HEK293 (cell line): Measurements from ENCODE around the gene RBFOX1.

ENCODE experiments used
- CTCF ChIP-seq: fragments of 450-650 bp; formaldehyde crosslinking; IDR thresholded peaks from 2 replicates; pipeline ENCODE4 v1.5.1; 2016; ENCODE audit warnings: missing biosample characterization, missing genetic modification characterization
- GLI2 ChIP-seq: fragments of 450-650 bp; formaldehyde crosslinking; IDR thresholded peaks from 2 replicates; pipeline ENCODE4; 2017; ENCODE audit warnings: missing biosample characterization, missing genetic modification characterization, low read depth, borderline replicate concordance
- MEIS1 ChIP-seq: sonication (generic); formaldehyde crosslinking; IDR thresholded peaks from 2 replicates; pipeline ENCODE4 v1.8.1; 2022; ENCODE audit warnings: missing genetic modification reagents, mild to moderate bottlenecking, borderline replicate concordance
- YY1 ChIP-seq: fragments of 450-650 bp; formaldehyde crosslinking; IDR thresholded peaks from 2 replicates; pipeline ENCODE4 v1.5.1; 2018; ENCODE audit warnings: missing biosample characterization, missing genetic modification characterization
- ZNF324 ChIP-seq: fragments of 450-650 bp; formaldehyde crosslinking; IDR thresholded peaks from 2 replicates; pipeline ENCODE4 v1.5.1; 2016; ENCODE audit warnings: missing biosample characterization, missing genetic modification characterization
- ZNF362 ChIP-seq: fragments of 450-650 bp; formaldehyde crosslinking; IDR thresholded peaks from 2 replicates; pipeline ENCODE4 v1.5.1; 2016; ENCODE audit warnings: missing biosample characterization, missing genetic modification characterization
- ZNF830 ChIP-seq: fragments of 450-650 bp; IDR thresholded peaks from 2 replicates; pipeline ENCODE4 v1.5.0; 2018; ENCODE audit warnings: missing biosample characterization, missing genetic modification characterization, low read depth, mild to moderate bottlenecking, moderate library complexity
- ZSCAN23 ChIP-seq: fragments of 450-650 bp; formaldehyde crosslinking; IDR thresholded peaks from 2 replicates; pipeline ENCODE4 v1.5.1; 2016; ENCODE audit warnings: missing biosample characterization, missing genetic modification characterization

- TF ChIP-seq ZSCAN23 (no peak), GLI2 (no peak), CTCF (tag by site-specific recombination) (no peak), MEIS1 (CRISPR knock-in tag) (no peak), ZNF324 (no peak), YY1 (tag by site-specific recombination) (no peak), ZNF362 (tag by site-specific recombination) (no peak), ZNF830 (tag by site-specific recombination) (no peak)
Measured at GRCh38 chr16:7521834-7522233, 189.2 kb downstream of the RBFOX1 start.
